Bone marrow (tissue), 2 donors: Measurements from ENCODE around the gene SPATA9.

ENCODE experiments used
- DNase-seq, 2 donors: peaks; one replicate each; lab custom pipeline; 2025; lab: John Stamatoyannopoulos, UW

The SPATA9 gene

GRCh38 chr5:95682891-95683290 lies at the start of gene SPATA9:
Gene SPATA9, minus strand, starts transcription at chr5:95682991. Its CDS starts 137 bp downstream, at chr5:95682854.
- no peak for DNase-seq

GRCh38 chr5:95731571-95732554 lies 49.1 kb upstream of the SPATA9 start:
- peak in 1 of 2 donors; percentile 55 for DNase-seq

- DNase-seq, result peak in 1 of 2 donors; percentile 67
These were observed 48.2 kb upstream of the SPATA9 start, which contains the start of gene RHOBTB3 for GRCh38 chr5:95730730-95731570. Gene RHOBTB3, plus strand, starts transcription at chr5:95731336. Its CDS starts 347 bp downstream, at chr5:95731683.

- no peak for DNase-seq
These were observed 47.4 kb upstream of the SPATA9 start for GRCh38 chr5:95730011-95730700.

GRCh38 chr5:95729115-95730010 lies 46.6 kb upstream of the SPATA9 start:
- no peak for DNase-seq

GRCh38 chr5:95728494-95729114 lies 45.8 kb upstream of the SPATA9 start:
- DNase-seq, result no peak

- DNase-seq, result no peak
These were observed 45.0 kb upstream of the SPATA9 start for GRCh38 chr5:95727764-95728191.

GRCh38 chr5:95726811-95727763 lies 44.3 kb upstream of the SPATA9 start:
- no peak for DNase-seq

- no peak for DNase-seq
These were observed 43.4 kb upstream of the SPATA9 start for GRCh38 chr5:95725937-95726810.

- no peak for DNase-seq
These were observed 42.5 kb upstream of the SPATA9 start for GRCh38 chr5:95725071-95725820.

GRCh38 chr5:95723632-95724369 lies 41.0 kb upstream of the SPATA9 start:
- no peak for DNase-seq

- DNase-seq, result no peak
These were observed 38.9 kb upstream of the SPATA9 start for GRCh38 chr5:95721582-95722295.

- DNase-seq, result no peak
These were observed 37.4 kb upstream of the SPATA9 start for GRCh38 chr5:95720094-95720786.

- DNase-seq, result no peak
These were observed 35.9 kb upstream of the SPATA9 start for GRCh38 chr5:95718738-95719137.

- DNase-seq, result peak in 1 of 2 donors; percentile 92
These were observed 35.4 kb upstream of the SPATA9 start for GRCh38 chr5:95718203-95718602.
